ENCODE results near the gene SHOC1.

SHOC1 gene

GRCh38 chr9:111794835-111795556, at the start of gene SHOC1:
Gene SHOC1, minus strand, starts transcription at chr9:111794937. Its CDS starts 3,519 bp downstream, at chr9:111791418.
- H3K27me3 ChIP-seq (ENCODE audit: control insufficient read depth, insufficient read depth, low read length): no peaks in the 10 kb centered on the region
- no peak within 1 kb of the TSS for H3K4me3 ChIP-seq (ENCODE audit: low read length)
- no CpG with 5 or more reads among the region's 29 CpGs for WGBS (ENCODE audit: insufficient coverage, insufficient read length)
- H3K4me1 ChIP-seq (ENCODE audit: control insufficient read depth, insufficient read depth, low read length): no peaks in the 10 kb centered on the region
- H3K9me3 ChIP-seq (ENCODE audit: control insufficient read depth, insufficient read depth, low read length): no peaks in the 10 kb centered on the region
- no peak within 1 kb of the TSS for H3K27ac ChIP-seq (ENCODE audit: low read length)
- DNase-seq (ENCODE audit: low read depth, low spot score): no peak
- no peaks in the 10 kb centered on the region for H3K36me3 ChIP-seq (ENCODE audit: control insufficient read depth, insufficient read depth, low read length)

- no peak overlapping the region for H3K4me3 ChIP-seq (ENCODE audit: low read length)
- H3K36me3 ChIP-seq (ENCODE audit: control insufficient read depth, insufficient read depth, low read length): no peaks in the 10 kb centered on the region
- H3K9me3 ChIP-seq (ENCODE audit: control insufficient read depth, insufficient read depth, low read length): no peaks in the 10 kb centered on the region
- H3K4me1 ChIP-seq (ENCODE audit: control insufficient read depth, insufficient read depth, low read length): 0 out of 2 replicates have a peak, but pooled peaks cover 1% of the 10 kb centered on the region
- no peak overlapping the region for H3K27ac ChIP-seq (ENCODE audit: low read length)
- no CpG with 5 or more reads among the region's 3 CpGs for WGBS (ENCODE audit: insufficient coverage, insufficient read length)
- H3K27me3 ChIP-seq (ENCODE audit: control insufficient read depth, insufficient read depth, low read length): no peaks in the 10 kb centered on the region
- no peak for DNase-seq (ENCODE audit: low read depth, low spot score)
These were observed 49.2 kb upstream of the SHOC1 start for GRCh38 chr9:111843971-111844370.

- H3K36me3 ChIP-seq (ENCODE audit: control insufficient read depth, insufficient read depth, low read length): no peaks in the 10 kb centered on the region
- DNase-seq (ENCODE audit: low read depth, low spot score): no peak
- 0 out of 2 replicates have a peak, but pooled peaks cover 1% of the 10 kb centered on the region for H3K4me1 ChIP-seq (ENCODE audit: control insufficient read depth, insufficient read depth, low read length)
- H3K27me3 ChIP-seq (ENCODE audit: control insufficient read depth, insufficient read depth, low read length): no peaks in the 10 kb centered on the region
- no peak overlapping the region for H3K27ac ChIP-seq (ENCODE audit: low read length)
- WGBS (ENCODE audit: insufficient coverage, insufficient read length): no CpG with 5 or more reads among the region's 1 CpG
- no peaks in the 10 kb centered on the region for H3K9me3 ChIP-seq (ENCODE audit: control insufficient read depth, insufficient read depth, low read length)
- H3K4me3 ChIP-seq (ENCODE audit: low read length): no peak overlapping the region
These were observed 47.6 kb upstream of the SHOC1 start for GRCh38 chr9:111842313-111842712.

GRCh38 chr9:111840442-111840841, 45.7 kb upstream of the SHOC1 start:
- no peak overlapping the region for H3K4me3 ChIP-seq (ENCODE audit: low read length)
- H3K27me3 ChIP-seq (ENCODE audit: control insufficient read depth, insufficient read depth, low read length): no peaks in the 10 kb centered on the region
- no CpG with 5 or more reads among the region's 1 CpG for WGBS (ENCODE audit: insufficient coverage, insufficient read length)
- DNase-seq (ENCODE audit: low read depth, low spot score): no peak
- no peaks in the 10 kb centered on the region for H3K9me3 ChIP-seq (ENCODE audit: control insufficient read depth, insufficient read depth, low read length)
- no peak overlapping the region for H3K27ac ChIP-seq (ENCODE audit: low read length)
- 0 out of 2 replicates have a peak, but pooled peaks cover 1% of the 10 kb centered on the region for H3K4me1 ChIP-seq (ENCODE audit: control insufficient read depth, insufficient read depth, low read length)
- H3K36me3 ChIP-seq (ENCODE audit: control insufficient read depth, insufficient read depth, low read length): no peaks in the 10 kb centered on the region

- no peak for DNase-seq (ENCODE audit: low read depth, low spot score)
- no peak overlapping the region for H3K4me3 ChIP-seq (ENCODE audit: low read length)
- H3K27ac ChIP-seq (ENCODE audit: low read length): no peak overlapping the region
- H3K4me1 ChIP-seq (ENCODE audit: control insufficient read depth, insufficient read depth, low read length): 0 out of 2 replicates have a peak, but pooled peaks cover 1% of the 10 kb centered on the region
- H3K9me3 ChIP-seq (ENCODE audit: control insufficient read depth, insufficient read depth, low read length): no peaks in the 10 kb centered on the region
- no peaks in the 10 kb centered on the region for H3K36me3 ChIP-seq (ENCODE audit: control insufficient read depth, insufficient read depth, low read length)
- H3K27me3 ChIP-seq (ENCODE audit: control insufficient read depth, insufficient read depth, low read length): no peaks in the 10 kb centered on the region
- no CpG with 5 or more reads among the region's 2 CpGs for WGBS (ENCODE audit: insufficient coverage, insufficient read length)
These were observed 45.2 kb upstream of the SHOC1 start for GRCh38 chr9:111839987-111840386.

GRCh38 chr9:111839387-111839786, 44.6 kb upstream of the SHOC1 start:
- DNase-seq (ENCODE audit: low read depth, low spot score): no peak
- Histone ChIP-seq H3K4me3 (ENCODE audit: low read length) (no peak overlapping the region), H3K27ac (ENCODE audit: low read length) (no peak overlapping the region), H3K27me3 (ENCODE audit: control insufficient read depth, insufficient read depth, low read length) (no peaks in the 10 kb centered on the region), H3K9me3 (ENCODE audit: control insufficient read depth, insufficient read depth, low read length) (no peaks in the 10 kb centered on the region), H3K36me3 (ENCODE audit: control insufficient read depth, insufficient read depth, low read length) (no peaks in the 10 kb centered on the region), H3K4me1 (ENCODE audit: control insufficient read depth, insufficient read depth, low read length) (0 out of 2 replicates have a peak, but pooled peaks cover 1% of the 10 kb centered on the region)
- no CpG with 5 or more reads among the region's 6 CpGs for WGBS (ENCODE audit: insufficient coverage, insufficient read length)

GRCh38 chr9:111838439-111838838, 43.7 kb upstream of the SHOC1 start:
- no peaks in the 10 kb centered on the region for H3K36me3 ChIP-seq (ENCODE audit: control insufficient read depth, insufficient read depth, low read length)
- H3K27ac ChIP-seq (ENCODE audit: low read length): no peak overlapping the region
- no CpG with 5 or more reads among the region's 2 CpGs for WGBS (ENCODE audit: insufficient coverage, insufficient read length)

GRCh38 chr9:111836311-111836710, 41.6 kb upstream of the SHOC1 start:
- Histone ChIP-seq H3K27me3 (ENCODE audit: control insufficient read depth, insufficient read depth, low read length) (no peaks in the 10 kb centered on the region), H3K27ac (ENCODE audit: low read length) (no peak overlapping the region), H3K36me3 (ENCODE audit: control insufficient read depth, insufficient read depth, low read length) (no peaks in the 10 kb centered on the region), H3K9me3 (ENCODE audit: control insufficient read depth, insufficient read depth, low read length) (no peaks in the 10 kb centered on the region), H3K4me1 (ENCODE audit: control insufficient read depth, insufficient read depth, low read length) (no peaks in the 10 kb centered on the region; the same call in 1 of the 2 replicates), H3K4me3 (ENCODE audit: low read length) (no peak overlapping the region)
- no CpG with 5 or more reads among the region's 2 CpGs for WGBS (ENCODE audit: insufficient coverage, insufficient read length)
- no peak for DNase-seq (ENCODE audit: low read depth, low spot score)

More at GRCh38 chr9:111838439-111838838, 43.7 kb upstream of the SHOC1 start:
- DNase-seq (ENCODE audit: low read depth, low spot score): no peak
- Histone ChIP-seq H3K4me1 (ENCODE audit: control insufficient read depth, insufficient read depth, low read length) (no peaks in the 10 kb centered on the region), H3K4me3 (ENCODE audit: low read length) (no peak overlapping the region), H3K9me3 (ENCODE audit: control insufficient read depth, insufficient read depth, low read length) (no peaks in the 10 kb centered on the region), H3K27me3 (ENCODE audit: control insufficient read depth, insufficient read depth, low read length) (no peaks in the 10 kb centered on the region)

GRCh38 chr9:111833941-111834340, 39.2 kb upstream of the SHOC1 start:
- WGBS (ENCODE audit: insufficient coverage, insufficient read length): no CpG with 5 or more reads among the region's 4 CpGs
- no peaks in the 10 kb centered on the region; the same call in 1 of the 2 replicates for H3K4me1 ChIP-seq (ENCODE audit: control insufficient read depth, insufficient read depth, low read length)
- DNase-seq (ENCODE audit: low read depth, low spot score): no peak
- H3K27me3 ChIP-seq (ENCODE audit: control insufficient read depth, insufficient read depth, low read length): no peaks in the 10 kb centered on the region
- H3K4me3 ChIP-seq (ENCODE audit: low read length): no peak overlapping the region
- no peaks in the 10 kb centered on the region for H3K36me3 ChIP-seq (ENCODE audit: control insufficient read depth, insufficient read depth, low read length)
- no peak overlapping the region for H3K27ac ChIP-seq (ENCODE audit: low read length)
- no peaks in the 10 kb centered on the region for H3K9me3 ChIP-seq (ENCODE audit: control insufficient read depth, insufficient read depth, low read length)

GRCh38 chr9:111832449-111832848, 37.7 kb upstream of the SHOC1 start:
- Histone ChIP-seq H3K27me3 (ENCODE audit: control insufficient read depth, insufficient read depth, low read length) (no peaks in the 10 kb centered on the region), H3K36me3 (ENCODE audit: control insufficient read depth, insufficient read depth, low read length) (no peaks in the 10 kb centered on the region), H3K4me1 (ENCODE audit: control insufficient read depth, insufficient read depth, low read length) (no peaks in the 10 kb centered on the region; the same call in 1 of the 2 replicates), H3K27ac (ENCODE audit: low read length) (no peak overlapping the region), H3K9me3 (ENCODE audit: control insufficient read depth, insufficient read depth, low read length) (no peaks in the 10 kb centered on the region), H3K4me3 (ENCODE audit: low read length) (no peak overlapping the region)
- no CpG with 5 or more reads among the region's 2 CpGs for WGBS (ENCODE audit: insufficient coverage, insufficient read length)
- no peak for DNase-seq (ENCODE audit: low read depth, low spot score)

Measured in iPS DF 6.9 (cell line).